Loucy (cell line): ENCODE data around the gene SYNE3.

ENCODE experiments used
- H2AFZ ChIP-seq: fragments of 200-600 bp; sonication (generic); 2 replicates; pipeline ENCODE4 v1.6.0; 2016; ENCODE audit warnings: antibody characterized with exemption, mild to moderate bottlenecking, low read length, moderate library complexity
- H3F3A ChIP-seq: fragments of 200-600 bp; 2 replicates; pipeline ENCODE4 v1.6.0; 2016; ENCODE audit warnings: antibody characterized with exemption, low read depth, mild to moderate bottlenecking
- H3K27me3 ChIP-seq: fragments of 200-600 bp; sonication (generic); 2 replicates; pipeline ENCODE4 v1.6.1; 2014; ENCODE audit warnings: low read length, mild to moderate bottlenecking; ENCODE audit not compliant: insufficient read depth, poor library complexity, severe bottlenecking
- H3K36me3 ChIP-seq: fragments of 200-600 bp; sonication (generic); 2 replicates; pipeline ENCODE4 v1.6.1; 2016; ENCODE audit warnings: low read length; ENCODE audit not compliant: insufficient read depth
- H3K4me1 ChIP-seq: fragments of 200-600 bp; sonication (generic); 2 replicates; pipeline ENCODE4 v1.5.1; 2014; ENCODE audit warnings: low read length, mild to moderate bottlenecking; ENCODE audit not compliant: insufficient read depth, poor library complexity, severe bottlenecking
- H3K4me2 ChIP-seq: fragments of 200-600 bp; sonication (generic); 2 replicates; pipeline ENCODE4 v1.6.0; 2014; ENCODE audit warnings: antibody characterized with exemption, low read length, low read depth, mild to moderate bottlenecking; ENCODE audit not compliant: poor library complexity, severe bottlenecking
- H3K4me3 ChIP-seq: fragments of 200-600 bp; sonication (generic); 2 replicates; pipeline ENCODE4 v1.5.1; 2014; ENCODE audit warnings: low read length, mild to moderate bottlenecking, mixed read lengths; ENCODE audit not compliant: poor library complexity, severe bottlenecking
- H3K79me2 ChIP-seq: fragments of 200-600 bp; sonication (generic); 2 replicates; pipeline ENCODE4 v1.6.1; 2014; ENCODE audit warnings: low read length; ENCODE audit not compliant: insufficient read depth
- H3K9ac ChIP-seq: fragments of 200-600 bp; sonication (generic); 2 replicates; pipeline ENCODE4 v1.6.0; 2014; ENCODE audit warnings: mild to moderate bottlenecking, low read depth, low read length, moderate library complexity; ENCODE audit not compliant: poor library complexity, severe bottlenecking
- H3K9me2 ChIP-seq: fragments of 200-600 bp; sonication (generic); replicated peaks from 2 replicates; pipeline ENCODE4 v1.6.1; 2016; ENCODE audit warnings: low read depth, low read length, mixed read lengths
- H3K9me3 ChIP-seq: fragments of 200-600 bp; sonication (generic); 2 replicates; pipeline ENCODE4 v1.6.1; 2014; ENCODE audit warnings: mild to moderate bottlenecking, antibody characterized with exemption, low read length, low read depth; ENCODE audit not compliant: insufficient read depth
- H4K20me1 ChIP-seq: fragments of 200-600 bp; sonication (generic); 2 replicates; pipeline ENCODE4 v1.6.0; 2014; ENCODE audit warnings: antibody characterized with exemption, low read length, mild to moderate bottlenecking; ENCODE audit not compliant: insufficient read depth, poor library complexity, severe bottlenecking
- EZH2phosphoT487 ChIP-seq: fragments of 200-600 bp; IDR thresholded peaks from 2 replicates; pipeline ENCODE4 v1.6.1; 2018; ENCODE audit warnings: antibody characterized with exemption, mild to moderate bottlenecking, moderate library complexity, borderline replicate concordance
- TF ChIP-seq, protein P1 (sequence below): fragments of 200-600 bp; sonication (generic); conservative IDR thresholded peaks from 2 replicates; pipeline ENCODE4 v1.5.1; 2014; ENCODE audit warnings: mild to moderate bottlenecking, antibody characterized with exemption, low read length

SYNE3 gene

DNA sequence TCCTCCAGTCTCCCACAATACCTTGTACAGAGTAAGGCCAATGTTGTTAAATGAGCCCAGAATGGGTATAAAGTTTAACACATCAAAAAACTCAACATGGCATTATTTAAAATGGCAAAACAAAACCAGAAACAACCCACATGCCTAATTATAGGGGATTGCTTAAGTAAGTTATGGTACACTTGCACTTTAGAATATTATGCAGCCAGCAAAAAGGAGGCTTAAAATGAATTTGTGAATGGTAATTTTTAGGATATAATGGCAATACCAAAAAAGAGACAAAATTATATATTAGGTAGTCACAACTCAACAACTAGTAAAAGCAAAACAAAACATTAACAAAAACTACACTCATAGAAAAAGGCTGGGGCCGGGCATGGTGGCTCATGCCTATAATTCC lies 39.7 kb downstream of the SYNE3 start:
- Histone ChIP-seq H3K27me3 (no peaks in the 10 kb centered on the region), H3K79me2 (no peaks in the 10 kb centered on the region), H3K4me2 (no peak overlapping the region), H3K4me1 (peaks cover 64% of the 10 kb centered on the region), H2AFZ (no peak overlapping the region), H3K9me2 (no peaks in the 10 kb centered on the region), H3K9ac (no peak overlapping the region), H4K20me1 (no peaks in the 10 kb centered on the region), H3K9me3 (no peaks in the 10 kb centered on the region), H3K4me3 (no peak overlapping the region), H3F3A (no peaks in the 10 kb centered on the region), H3K36me3 (no peaks in the 10 kb centered on the region)
- TF ChIP-seq, protein P1, sequence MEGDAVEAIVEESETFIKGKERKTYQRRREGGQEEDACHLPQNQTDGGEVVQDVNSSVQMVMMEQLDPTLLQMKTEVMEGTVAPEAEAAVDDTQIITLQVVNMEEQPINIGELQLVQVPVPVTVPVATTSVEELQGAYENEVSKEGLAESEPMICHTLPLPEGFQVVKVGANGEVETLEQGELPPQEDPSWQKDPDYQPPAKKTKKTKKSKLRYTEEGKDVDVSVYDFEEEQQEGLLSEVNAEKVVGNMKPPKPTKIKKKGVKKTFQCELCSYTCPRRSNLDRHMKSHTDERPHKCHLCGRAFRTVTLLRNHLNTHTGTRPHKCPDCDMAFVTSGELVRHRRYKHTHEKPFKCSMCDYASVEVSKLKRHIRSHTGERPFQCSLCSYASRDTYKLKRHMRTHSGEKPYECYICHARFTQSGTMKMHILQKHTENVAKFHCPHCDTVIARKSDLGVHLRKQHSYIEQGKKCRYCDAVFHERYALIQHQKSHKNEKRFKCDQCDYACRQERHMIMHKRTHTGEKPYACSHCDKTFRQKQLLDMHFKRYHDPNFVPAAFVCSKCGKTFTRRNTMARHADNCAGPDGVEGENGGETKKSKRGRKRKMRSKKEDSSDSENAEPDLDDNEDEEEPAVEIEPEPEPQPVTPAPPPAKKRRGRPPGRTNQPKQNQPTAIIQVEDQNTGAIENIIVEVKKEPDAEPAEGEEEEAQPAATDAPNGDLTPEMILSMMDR = no peak
- TF ChIP-seq EZH2phosphoT487 = no peak

DNA sequence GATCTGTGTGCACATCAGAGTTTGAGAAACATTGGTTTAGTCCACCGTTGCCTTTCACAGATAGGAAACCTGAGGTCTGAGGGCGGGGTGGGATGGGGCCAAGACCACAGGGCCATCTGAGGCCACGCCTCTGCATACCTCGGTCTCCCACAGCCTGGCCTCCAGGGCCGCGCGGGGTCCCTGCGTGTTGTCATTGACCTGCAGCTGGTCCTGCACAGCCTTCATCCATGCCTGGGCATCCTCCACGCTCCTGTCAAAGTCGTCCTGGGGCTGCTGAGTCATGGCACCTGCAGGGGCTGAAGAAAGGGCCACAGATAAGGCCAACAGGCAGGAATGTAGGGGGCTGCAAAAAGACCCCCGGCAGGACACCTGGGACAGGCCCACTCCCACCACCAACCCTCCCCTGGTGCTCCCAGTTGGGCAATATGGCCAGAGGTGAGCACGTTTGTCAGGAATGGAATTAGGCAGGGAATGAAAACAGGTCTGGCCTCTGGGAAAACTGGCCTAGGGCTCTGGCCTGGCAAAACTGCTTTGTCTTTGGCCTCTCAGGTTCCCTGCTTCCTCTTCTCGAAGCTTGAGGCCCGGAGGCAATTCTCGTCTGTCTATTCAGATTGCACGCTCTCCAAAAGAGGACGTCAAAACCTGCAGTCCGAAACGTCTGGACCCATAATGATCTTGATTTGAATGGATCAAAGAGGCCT lies 40.8 kb downstream of the SYNE3 start:
- no peaks in the 10 kb centered on the region for H3F3A ChIP-seq
- TF ChIP-seq EZH2phosphoT487 = no peak
- TF ChIP-seq, protein P1 = no peak
- H2AFZ ChIP-seq = no peak overlapping the region
- H3K79me2 ChIP-seq = no peaks in the 10 kb centered on the region
- no peaks in the 10 kb centered on the region for H3K9me2 ChIP-seq
- no peaks in the 10 kb centered on the region for H3K9me3 ChIP-seq
- H3K27me3 ChIP-seq = no peaks in the 10 kb centered on the region
- peaks cover 70% of the 10 kb centered on the region for H3K4me1 ChIP-seq
- peak overlapping the region; percentile 27 for H3K4me2 ChIP-seq
- no peaks in the 10 kb centered on the region for H3K36me3 ChIP-seq
- H4K20me1 ChIP-seq = no peaks in the 10 kb centered on the region
- H3K9ac ChIP-seq = no peak overlapping the region
- no peak overlapping the region for H3K4me3 ChIP-seq

DNA sequence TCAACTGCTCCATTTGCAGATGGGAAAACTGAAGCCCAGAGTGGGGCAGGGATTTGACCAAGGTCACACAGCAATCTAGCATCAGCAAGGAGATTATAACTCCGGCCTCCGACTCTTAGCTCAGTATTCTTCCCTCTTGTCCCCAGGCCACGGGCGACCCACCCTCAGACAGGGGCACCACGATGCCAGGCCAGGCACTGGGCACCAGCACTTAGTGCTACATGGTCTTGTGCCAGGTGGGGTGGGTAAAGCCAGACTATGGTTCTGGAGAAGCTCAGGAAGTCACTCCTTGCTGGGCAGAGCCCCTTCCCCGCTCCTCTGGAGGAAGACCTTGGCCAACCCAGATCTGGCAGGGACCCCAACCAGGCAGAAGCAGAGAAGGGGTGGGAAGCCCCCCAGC lies 41.5 kb downstream of the SYNE3 start:
- Histone ChIP-seq H3K9me2 (no peaks in the 10 kb centered on the region), H2AFZ (no peak overlapping the region), H3K4me1 (peaks cover 66% of the 10 kb centered on the region), H3K36me3 (no peaks in the 10 kb centered on the region), H3K27me3 (no peaks in the 10 kb centered on the region), H3F3A (no peaks in the 10 kb centered on the region), H3K9ac (peak overlapping the region; percentile 63), H4K20me1 (no peaks in the 10 kb centered on the region), H3K79me2 (no peaks in the 10 kb centered on the region), H3K9me3 (no peaks in the 10 kb centered on the region), H3K4me2 (peak overlapping the region; percentile 27), H3K4me3 (no peak overlapping the region)
- TF ChIP-seq EZH2phosphoT487 = no peak
- TF ChIP-seq, protein P1 = no peak
